Peyer's patch (tissue), 4 donors: ENCODE measurements around the gene EPHB1.

Source experiments
- POLR2A ChIP-seq, 2 donors: fragments of 450-650 bp; IDR thresholded peaks; one replicate each; pipeline ENCODE4 v1.5.1; 2017; ENCODE audit warnings: antibody characterized with exemption in 2 of 2, mild to moderate bottlenecking in 2 of 2, moderate library complexity in 2 of 2
- TF ChIP-seq, protein P1 (sequence below), 6 experiments: fragments of 450-650 bp in 4 of 6; fragments of 200-600 bp in 2 of 6; sonication (generic) in 1 of 6; IDR thresholded peaks; one replicate each; pipeline ENCODE4 v1.5.1; 2017 to 2019; ENCODE audit warnings: antibody characterized with exemption in 6 of 6, mild to moderate bottlenecking in 3 of 6, moderate library complexity in 1 of 6

GRCh38 chr3:135239615-135239884, 444.5 kb downstream of the EPHB1 start:
- TF ChIP-seq, protein P1, sequence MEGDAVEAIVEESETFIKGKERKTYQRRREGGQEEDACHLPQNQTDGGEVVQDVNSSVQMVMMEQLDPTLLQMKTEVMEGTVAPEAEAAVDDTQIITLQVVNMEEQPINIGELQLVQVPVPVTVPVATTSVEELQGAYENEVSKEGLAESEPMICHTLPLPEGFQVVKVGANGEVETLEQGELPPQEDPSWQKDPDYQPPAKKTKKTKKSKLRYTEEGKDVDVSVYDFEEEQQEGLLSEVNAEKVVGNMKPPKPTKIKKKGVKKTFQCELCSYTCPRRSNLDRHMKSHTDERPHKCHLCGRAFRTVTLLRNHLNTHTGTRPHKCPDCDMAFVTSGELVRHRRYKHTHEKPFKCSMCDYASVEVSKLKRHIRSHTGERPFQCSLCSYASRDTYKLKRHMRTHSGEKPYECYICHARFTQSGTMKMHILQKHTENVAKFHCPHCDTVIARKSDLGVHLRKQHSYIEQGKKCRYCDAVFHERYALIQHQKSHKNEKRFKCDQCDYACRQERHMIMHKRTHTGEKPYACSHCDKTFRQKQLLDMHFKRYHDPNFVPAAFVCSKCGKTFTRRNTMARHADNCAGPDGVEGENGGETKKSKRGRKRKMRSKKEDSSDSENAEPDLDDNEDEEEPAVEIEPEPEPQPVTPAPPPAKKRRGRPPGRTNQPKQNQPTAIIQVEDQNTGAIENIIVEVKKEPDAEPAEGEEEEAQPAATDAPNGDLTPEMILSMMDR (IDR thresholded peaks at IDR 0.05) = no peak
- TF ChIP-seq POLR2A (IDR thresholded peaks at IDR 0.05) = no peak
